H9 (cell line): ENCODE measurements around the gene FHIT. TPM values are rescaled to one million over a fixed set of nuclear protein-coding genes. Genes with fewer than 3 reads are reported as not detected.

Experiments used
- DNase-seq: peaks from one replicate; pipeline ENCODE4 v3.0.0-alpha.2; 2017
- H2AFZ ChIP-seq: one replicate; pipeline ENCODE4 v1.6.1; 2013; ENCODE audit warnings: mild to moderate bottlenecking, low read length, control low read depth, moderate library complexity
- H2AK5ac ChIP-seq: 2 replicates; pipeline ENCODE4 v1.6.1; 2013; ENCODE audit warnings: low read length, control low read depth, mixed read lengths; ENCODE audit not compliant: insufficient read length
- H2BK120ac ChIP-seq: one replicate; pipeline ENCODE4 v1.6.1; 2013; ENCODE audit warnings: low read depth, mild to moderate bottlenecking, low read length, control low read depth, inconsistent platforms; ENCODE audit not compliant: poor library complexity, severe bottlenecking
- H2BK12ac ChIP-seq: 2 replicates; pipeline ENCODE4 v1.6.1; 2013; ENCODE audit warnings: low read length, control low read depth, mixed read lengths, low read depth; ENCODE audit not compliant: insufficient read length
- H2BK15ac ChIP-seq: 2 replicates; pipeline ENCODE4 v1.6.1; 2013; ENCODE audit warnings: low read depth, low read length, control low read depth
- H2BK20ac ChIP-seq: one replicate; pipeline ENCODE4 v1.6.1; 2013; ENCODE audit warnings: low read depth, mild to moderate bottlenecking, low read length, control low read depth, inconsistent platforms; ENCODE audit not compliant: poor library complexity, severe bottlenecking
- H2BK5ac ChIP-seq: 2 replicates; pipeline ENCODE4 v1.6.1; 2013; ENCODE audit warnings: low read length, control low read depth, mixed read lengths; ENCODE audit not compliant: insufficient read length
- H3K14ac ChIP-seq: 2 replicates; pipeline ENCODE4 v1.6.1; 2013; ENCODE audit warnings: low read length, control low read depth; ENCODE audit not compliant: insufficient read depth
- H3K18ac ChIP-seq: 2 replicates; pipeline ENCODE4 v1.6.1; 2013; ENCODE audit warnings: low read depth, mild to moderate bottlenecking, mixed read lengths, low read length, control low read depth; ENCODE audit not compliant: insufficient read length
- H3K23ac ChIP-seq: 2 replicates; pipeline ENCODE4 v1.6.1; 2013; ENCODE audit warnings: low read length, control low read depth, mixed read lengths, low read depth; ENCODE audit not compliant: insufficient read length
- H3K23me2 ChIP-seq: 2 replicates; pipeline ENCODE4 v1.6.1; 2013; ENCODE audit warnings: low read depth, mild to moderate bottlenecking, mixed read lengths, low read length, control low read depth; ENCODE audit not compliant: insufficient read length, poor library complexity, severe bottlenecking
- H3K27ac ChIP-seq: 2 replicates; pipeline ENCODE4 v1.5.1; 2013; ENCODE audit warnings: low read length, control low read depth, mixed read lengths, low read depth; ENCODE audit not compliant: insufficient read length
- H3K27me3 ChIP-seq: 2 replicates; pipeline ENCODE4 v1.6.1; 2013; ENCODE audit warnings: low read length, control low read depth, inconsistent platforms; ENCODE audit not compliant: insufficient read depth
- H3K4ac ChIP-seq: 2 replicates; pipeline ENCODE4 v1.6.1; 2013; ENCODE audit warnings: low read depth, mild to moderate bottlenecking, control low read depth, inconsistent platforms, low read length, moderate library complexity
- H3K4me1 ChIP-seq: 2 replicates; pipeline ENCODE4 v1.6.1; 2013; ENCODE audit warnings: low read length, control low read depth, inconsistent platforms; ENCODE audit not compliant: insufficient read depth
- H3K4me2 ChIP-seq: 2 replicates; pipeline ENCODE4 v1.6.1; 2013; ENCODE audit warnings: low read length, control low read depth, mixed read lengths; ENCODE audit not compliant: insufficient read length, insufficient read depth
- H3K56ac ChIP-seq: 2 replicates; pipeline ENCODE4 v1.6.1; 2013; ENCODE audit warnings: low read depth, mild to moderate bottlenecking, mixed read lengths, low read length, control low read depth; ENCODE audit not compliant: insufficient read length
- H3K79me1 ChIP-seq: 2 replicates; pipeline ENCODE4 v1.6.1; 2013; ENCODE audit warnings: low read depth, mild to moderate bottlenecking, moderate library complexity, low read length, control low read depth, inconsistent platforms; ENCODE audit not compliant: insufficient read depth, poor library complexity, severe bottlenecking
- H3K79me2 ChIP-seq: 2 replicates; pipeline ENCODE4 v1.6.1; 2013; ENCODE audit warnings: low read length, control low read depth, inconsistent platforms; ENCODE audit not compliant: insufficient read depth
- H3K9ac ChIP-seq: 2 replicates; pipeline ENCODE4 v1.6.1; 2013; ENCODE audit warnings: low read length, control low read depth, mixed read lengths; ENCODE audit not compliant: insufficient read length; ENCODE audit errors: extremely low read depth
- H3K9me3 ChIP-seq: one replicate; pipeline ENCODE4 v1.6.1; 2013; ENCODE audit warnings: low read depth, low read length, inconsistent platforms; ENCODE audit not compliant: control insufficient read depth
- H3T11ph ChIP-seq: one replicate; pipeline ENCODE4 v1.6.1; 2013; ENCODE audit warnings: mild to moderate bottlenecking, low read length, control low read depth, inconsistent platforms
- H4K20me1 ChIP-seq: one replicate; pipeline ENCODE4 v1.6.1; 2013; ENCODE audit not compliant: control insufficient read depth, insufficient read length, insufficient read depth
- H4K5ac ChIP-seq: 2 replicates; pipeline ENCODE4 v1.6.1; 2013; ENCODE audit warnings: low read depth, mild to moderate bottlenecking, mixed read lengths, low read length, control low read depth; ENCODE audit not compliant: insufficient read length
- H4K8ac ChIP-seq: replicated peaks from 2 replicates; pipeline ENCODE4 v1.6.1; 2013; ENCODE audit warnings: low read length, control low read depth, mixed read lengths, low read depth; ENCODE audit not compliant: insufficient read length
- H4K91ac ChIP-seq: 2 replicates; pipeline ENCODE4 v1.6.1; 2013; ENCODE audit warnings: low read depth, mild to moderate bottlenecking, moderate library complexity, mixed read lengths, low read length, control low read depth; ENCODE audit not compliant: insufficient read length
- H3K27ac Mint-ChIP-seq, 3 experiments: 2 replicates in 2 of 3; 3 replicates in 1 of 3; pipeline ENCODE4 v1.8.0; 2020 to 2021; ENCODE audit warnings: mixed read lengths in 3 of 3, mild to moderate bottlenecking in 1 of 3, moderate library complexity in 1 of 3
- H3K27me3 Mint-ChIP-seq: 2 replicates; pipeline ENCODE4 v1.8.0; 2021; ENCODE audit warnings: low read depth, mild to moderate bottlenecking, moderate library complexity, mixed read lengths
- H3K36me3 Mint-ChIP-seq, 3 experiments: 2 replicates in 2 of 3; 3 replicates in 1 of 3; pipeline ENCODE4 v1.8.0; 2020 to 2021; ENCODE audit warnings: low read depth in 3 of 3, mixed read lengths in 3 of 3; ENCODE audit not compliant: insufficient read depth in 1 of 3
- H3K4me1 Mint-ChIP-seq, 2 experiments: 2 replicates each; pipeline ENCODE4 v1.8.0; 2020; ENCODE audit warnings: mixed read lengths in 2 of 2
- H3K4me3 Mint-ChIP-seq, 2 experiments: 2 replicates in 1 of 2; 3 replicates in 1 of 2; pipeline ENCODE4 v1.8.0; 2020 to 2021; ENCODE audit warnings: mild to moderate bottlenecking in 2 of 2, mixed read lengths in 2 of 2, moderate library complexity in 1 of 2
- H3K9me3 Mint-ChIP-seq, 2 experiments: 2 replicates in 1 of 2; 3 replicates in 1 of 2; pipeline ENCODE4 v1.8.0; 2020; ENCODE audit warnings: mild to moderate bottlenecking in 2 of 2, mixed read lengths in 2 of 2, moderate library complexity in 1 of 2
- WGBS: extraction: QIAGEN DNeasy Blood & Tissue Kit; methylation state at CpG from one replicate; pipeline ENCODE4 v1.1.7; 2013; ENCODE audit warnings: missing lambda C conversion rate, low lambda C conversion rate, mixed read lengths; ENCODE audit not compliant: insufficient read length; ENCODE audit errors: extremely low coverage; 5-methylcytosine and 5-hydroxymethylcytosine counted together
- total RNA-seq: library from RNA; stranded (reverse); gene quantifications from 2 replicates; pipeline ENCODE4 v1.2.1, GENCODE V29; 2021
- TF ChIP-seq, protein P1 (sequence below): fragments of 200-600 bp; sonication (generic); conservative IDR thresholded peaks from 3 replicates; pipeline ENCODE4 v1.8.0; 2021; ENCODE audit warnings: antibody characterized with exemption, mild to moderate bottlenecking

FHIT gene
- total RNA-seq, 1 experiment from 2014 or later: 3.0 TPM

DNA sequence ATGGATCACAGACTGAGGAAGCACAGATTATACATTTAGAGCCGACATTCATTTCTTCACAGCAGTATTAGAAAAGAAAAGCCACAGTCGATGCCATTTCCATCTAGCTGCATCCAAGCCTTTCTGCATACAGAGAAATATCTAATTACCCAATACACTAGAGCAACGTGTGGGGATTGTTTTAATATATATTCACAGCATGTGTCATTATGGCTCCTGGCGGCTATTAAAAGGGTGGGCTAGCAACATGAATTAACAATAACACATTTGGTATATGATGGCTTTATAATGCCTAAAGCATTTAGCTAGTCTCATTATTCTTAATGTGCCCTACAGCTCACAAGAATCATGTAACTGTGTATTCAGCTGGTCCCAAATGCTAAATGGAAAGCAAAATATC is 1030.5 kb downstream of the FHIT start:
- WGBS: no CpG with 5 or more reads among the region's 4 CpGs
- no peak overlapping the region for H4K5ac ChIP-seq
- no peaks in the 10 kb centered on the region for H3K79me1 ChIP-seq
- no peak overlapping the region for H3K23ac ChIP-seq
- Mint-ChIP-seq H3K4me1 (peaks cover 5 to 7% of the 10 kb centered on the region in 2 experiments), H3K27ac (no peak overlapping the region), H3K4me3 (no peak overlapping the region), H3K27me3 (no peaks in the 10 kb centered on the region), H3K9me3 (no peaks in the 10 kb centered on the region; a peak in 1 of 5 replicates), H3K36me3 (no peaks in the 10 kb centered on the region; a peak in 1 of 7 replicates)
- no peak overlapping the region for H2AK5ac ChIP-seq
- no peak overlapping the region for H3K4ac ChIP-seq
- no peak overlapping the region for H2BK12ac ChIP-seq
- H3K4me2 ChIP-seq: no peak overlapping the region
- H3K79me2 ChIP-seq: no peaks in the 10 kb centered on the region
- H3K9ac ChIP-seq: no peak overlapping the region
- H3K4me1 ChIP-seq: peaks cover 4% of the 10 kb centered on the region; the same call in 1 of the 2 replicates
- no peak overlapping the region for H3T11ph ChIP-seq
- H3K27me3 ChIP-seq: no peaks in the 10 kb centered on the region
- H2BK5ac ChIP-seq: no peak overlapping the region
- H2BK120ac ChIP-seq: no peak overlapping the region
- no peak overlapping the region for H3K27ac ChIP-seq
- TF ChIP-seq, protein P1, sequence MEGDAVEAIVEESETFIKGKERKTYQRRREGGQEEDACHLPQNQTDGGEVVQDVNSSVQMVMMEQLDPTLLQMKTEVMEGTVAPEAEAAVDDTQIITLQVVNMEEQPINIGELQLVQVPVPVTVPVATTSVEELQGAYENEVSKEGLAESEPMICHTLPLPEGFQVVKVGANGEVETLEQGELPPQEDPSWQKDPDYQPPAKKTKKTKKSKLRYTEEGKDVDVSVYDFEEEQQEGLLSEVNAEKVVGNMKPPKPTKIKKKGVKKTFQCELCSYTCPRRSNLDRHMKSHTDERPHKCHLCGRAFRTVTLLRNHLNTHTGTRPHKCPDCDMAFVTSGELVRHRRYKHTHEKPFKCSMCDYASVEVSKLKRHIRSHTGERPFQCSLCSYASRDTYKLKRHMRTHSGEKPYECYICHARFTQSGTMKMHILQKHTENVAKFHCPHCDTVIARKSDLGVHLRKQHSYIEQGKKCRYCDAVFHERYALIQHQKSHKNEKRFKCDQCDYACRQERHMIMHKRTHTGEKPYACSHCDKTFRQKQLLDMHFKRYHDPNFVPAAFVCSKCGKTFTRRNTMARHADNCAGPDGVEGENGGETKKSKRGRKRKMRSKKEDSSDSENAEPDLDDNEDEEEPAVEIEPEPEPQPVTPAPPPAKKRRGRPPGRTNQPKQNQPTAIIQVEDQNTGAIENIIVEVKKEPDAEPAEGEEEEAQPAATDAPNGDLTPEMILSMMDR: no peak
- H3K23me2 ChIP-seq: no peaks in the 10 kb centered on the region
- no peak overlapping the region for H4K8ac ChIP-seq
- no peak overlapping the region for H3K14ac ChIP-seq
- no peak overlapping the region for H2BK20ac ChIP-seq
- no peaks in the 10 kb centered on the region for H3K9me3 ChIP-seq
- H3K18ac ChIP-seq: no peak overlapping the region
- no peaks in the 10 kb centered on the region for H4K20me1 ChIP-seq
- H2BK15ac ChIP-seq: no peak overlapping the region
- DNase-seq: no peak
- H2AFZ ChIP-seq: no peak overlapping the region
- H3K56ac ChIP-seq: no peak overlapping the region
- H4K91ac ChIP-seq: no peak overlapping the region
